NCI-H1694 treated with DMSO at 0.1 percent for 48 hours (cell line): Measurements from ENCODE around the gene NT5C3B.

Experiments
- DNase-seq: peaks from one replicate; lab custom pipeline; 2025; lab: John Stamatoyannopoulos, UW

Gene NT5C3B

GRCh38 chr17:41810659-41811548 lies 25.1 kb downstream of the NT5C3B start:
- no peak for DNase-seq

GRCh38 chr17:41806685-41807445 lies 29.2 kb downstream of the NT5C3B start:
- no peak for DNase-seq

- no peak for DNase-seq
Measured at GRCh38 chr17:41803049-41804020, 32.7 kb downstream of the NT5C3B start.

GRCh38 chr17:41801374-41802271 lies 34.4 kb downstream of the NT5C3B start:
- DNase-seq: peak; percentile 74

GRCh38 chr17:41800601-41801373 lies 35.2 kb downstream of the NT5C3B start:
- no peak for DNase-seq

GRCh38 chr17:41799366-41799765 lies 36.7 kb downstream of the NT5C3B start:
- DNase-seq: no peak

GRCh38 chr17:41797377-41797776 lies 38.7 kb downstream of the NT5C3B start:
- DNase-seq: no peak

- no peak for DNase-seq
Measured at GRCh38 chr17:41796121-41796895, 39.7 kb downstream of the NT5C3B start.

- DNase-seq: no peak
Measured at GRCh38 chr17:41794540-41794975, 41.5 kb downstream of the NT5C3B start.

- no peak for DNase-seq
Measured at GRCh38 chr17:41793784-41794539, 42.1 kb downstream of the NT5C3B start.

GRCh38 chr17:41792845-41793783 lies 42.9 kb downstream of the NT5C3B start:
- no peak for DNase-seq

- no peak for DNase-seq
Measured at GRCh38 chr17:41787021-41787418, 49.0 kb downstream of the NT5C3B start.

- DNase-seq: peak; percentile 95
Measured at GRCh38 chr17:41786227-41787020, 49.6 kb downstream of the NT5C3B start, which contains the start of gene JUP. Gene JUP, minus strand, starts transcription at chr17:41786711. Its CDS starts 14,857 bp downstream, at chr17:41771854.

GRCh38 chr17:41785859-41786226 lies 50.2 kb downstream of the NT5C3B start:
- no peak for DNase-seq

GRCh38 chr17:41785091-41785858 lies 50.8 kb downstream of the NT5C3B start:
- no peak for DNase-seq
